Osteoblast (primary cell): ENCODE results near the gene SMAD3. TPM values are rescaled to one million over a fixed set of nuclear protein-coding genes. Genes with fewer than 3 reads are reported as not detected.

Source experiments
- DNase-seq: peaks from one replicate; pipeline ENCODE4 v3.0.0; 2011; ENCODE audit warnings: low spot score, mixed read lengths; ENCODE audit not compliant: insufficient read length; ENCODE audit errors: missing footprints
- H2AFZ ChIP-seq: 2 replicates; pipeline ENCODE4 v1.6.0; 2011; ENCODE audit warnings: mild to moderate bottlenecking, low read length
- H3K27ac ChIP-seq: 2 replicates; pipeline ENCODE4 v1.5.1; 2011; ENCODE audit warnings: mild to moderate bottlenecking, low read depth, low read length, moderate library complexity
- H3K27me3 ChIP-seq: 2 replicates; pipeline ENCODE4 v1.6.0; 2012; ENCODE audit warnings: mild to moderate bottlenecking, control low read depth, inconsistent platforms, low read length, moderate library complexity; ENCODE audit not compliant: insufficient read depth
- H3K36me3 ChIP-seq: 2 replicates; pipeline ENCODE4 v1.5.1; 2011; ENCODE audit warnings: mild to moderate bottlenecking, low read length, control low read depth, moderate library complexity; ENCODE audit not compliant: insufficient read depth
- H3K4me1 ChIP-seq: 2 replicates; pipeline ENCODE4 v1.5.1; 2011; ENCODE audit warnings: mild to moderate bottlenecking, low read length, control low read depth, moderate library complexity; ENCODE audit not compliant: insufficient read depth
- H3K4me2 ChIP-seq: 2 replicates; pipeline ENCODE4 v1.6.0; 2011; ENCODE audit warnings: mild to moderate bottlenecking, low read length; ENCODE audit not compliant: insufficient read depth
- H3K4me3 ChIP-seq: fragments of 200-600 bp; sonication (generic); 3 replicates; pipeline ENCODE4 v1.5.1; 2012; ENCODE audit warnings: mild to moderate bottlenecking, low read length, inconsistent platforms; ENCODE audit not compliant: insufficient read depth
- H3K79me2 ChIP-seq: 2 replicates; pipeline ENCODE4 v1.6.0; 2012; ENCODE audit warnings: mild to moderate bottlenecking, low read length, control low read depth, inconsistent platforms; ENCODE audit not compliant: insufficient read depth
- H3K9me3 ChIP-seq: 2 replicates; pipeline ENCODE4 v1.5.1; 2011; ENCODE audit warnings: low read depth, low read length, control low read depth
- H4K20me1 ChIP-seq: 2 replicates; pipeline ENCODE4 v1.6.0; 2012; ENCODE audit warnings: mild to moderate bottlenecking, low read length, control low read depth; ENCODE audit not compliant: insufficient read depth
- CTCF ChIP-seq: IDR thresholded peaks from 2 replicates; pipeline ENCODE4 v1.5.1; 2011; ENCODE audit warnings: mild to moderate bottlenecking, low read depth, low read length, moderate library complexity; ENCODE audit errors: extremely low read depth
- total RNA-seq: library from RNA; depleted of rRNA; stranded (reverse); fragments of >200 nt; gene quantifications from 2 replicates; pipeline ENCODE4 v1.2.3, GENCODE V29; 2012

SMAD3 gene
- total RNA-seq, 1 donor, result 60.1 TPM

DNA sequence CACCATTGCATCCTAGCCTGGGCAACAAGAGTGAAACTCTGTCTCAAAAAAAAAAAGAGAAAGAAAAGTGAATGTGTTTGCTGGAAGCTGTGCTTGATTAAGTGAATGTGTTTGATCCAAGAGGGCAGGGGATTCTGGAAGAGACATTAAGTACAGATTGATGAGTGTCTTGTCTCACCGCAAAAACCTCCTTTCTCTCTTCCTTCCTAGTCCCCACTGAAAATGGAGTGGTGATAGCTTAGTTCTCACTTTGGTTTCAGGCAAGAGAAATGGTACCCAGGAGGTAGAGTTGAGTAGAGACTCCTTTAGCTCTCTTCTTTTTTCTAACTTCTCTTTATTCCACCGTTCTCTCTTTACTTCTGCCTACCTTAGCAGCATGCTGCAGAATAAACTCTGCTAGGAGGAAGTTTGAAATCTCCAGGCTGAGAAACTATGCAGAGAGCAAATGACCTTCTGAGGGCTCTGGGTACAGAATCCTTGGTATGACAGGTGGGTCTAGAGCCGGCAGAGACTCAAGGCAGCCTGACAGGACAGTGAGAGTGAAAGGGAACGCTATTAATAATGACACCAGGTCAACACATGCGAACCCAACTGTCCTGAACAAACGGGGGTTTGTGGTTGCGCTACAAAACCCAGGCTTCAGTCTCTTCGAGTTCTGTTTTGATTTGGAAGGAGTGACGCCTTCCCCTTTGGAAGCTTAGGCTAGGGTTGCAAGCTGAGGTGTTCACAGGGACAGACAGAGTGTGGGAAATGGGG is 74.9 kb downstream of the SMAD3 start:
- H3K27ac ChIP-seq, result peak overlapping the region; percentile 100
- peaks cover 5% of the 10 kb centered on the region for H3K36me3 ChIP-seq
- H2AFZ ChIP-seq, result no peak overlapping the region
- DNase-seq, result no peak
- no peak overlapping the region for H3K4me3 ChIP-seq
- no peaks in the 10 kb centered on the region for H3K27me3 ChIP-seq
- TF ChIP-seq CTCF, result no peak
- no peaks in the 10 kb centered on the region for H3K9me3 ChIP-seq
- H3K4me2 ChIP-seq, result no peak overlapping the region
- H3K4me1 ChIP-seq, result peaks cover 90% of the 10 kb centered on the region
- no peaks in the 10 kb centered on the region for H4K20me1 ChIP-seq
- peaks cover 100% of the 10 kb centered on the region for H3K79me2 ChIP-seq

GRCh38 chr15:67142092-67142766 is 76.8 kb downstream of the SMAD3 start:
- peak overlapping the region; percentile 100 for H3K27ac ChIP-seq
- peak overlapping the region; percentile 14 for H3K4me2 ChIP-seq
- no peaks in the 10 kb centered on the region for H4K20me1 ChIP-seq
- H3K27me3 ChIP-seq, result no peaks in the 10 kb centered on the region
- no peak overlapping the region for H2AFZ ChIP-seq
- no peak for DNase-seq
- H3K79me2 ChIP-seq, result peaks cover 99% of the 10 kb centered on the region
- H3K36me3 ChIP-seq, result peaks cover 8% of the 10 kb centered on the region
- no peak overlapping the region for H3K4me3 ChIP-seq
- H3K9me3 ChIP-seq, result no peaks in the 10 kb centered on the region
- peak; percentile 4 for TF ChIP-seq CTCF
- H3K4me1 ChIP-seq, result peaks cover 95% of the 10 kb centered on the region

DNA sequence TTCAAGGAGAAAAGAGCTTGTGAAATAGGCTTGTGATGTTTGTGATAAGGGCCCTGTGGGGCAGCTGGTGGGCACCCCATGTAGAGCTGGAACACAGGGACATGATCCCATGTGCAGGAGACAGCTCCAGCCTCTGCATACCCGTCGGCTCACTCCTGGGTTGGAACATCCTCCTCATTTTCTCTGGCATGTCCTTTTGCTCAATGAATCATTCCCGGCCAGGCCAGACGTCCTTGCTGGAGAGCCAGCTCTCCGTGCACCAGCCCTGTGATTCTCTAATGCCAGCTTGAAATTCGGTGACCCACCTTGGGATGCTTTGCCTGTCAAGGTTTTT is 77.3 kb downstream of the SMAD3 start:
- Histone ChIP-seq H3K27me3 (no peaks in the 10 kb centered on the region), H3K4me1 (peaks cover 95% of the 10 kb centered on the region), H3K4me3 (no peak overlapping the region), H3K79me2 (peaks cover 99% of the 10 kb centered on the region), H3K4me2 (peak overlapping the region; percentile 14), H3K27ac (peak overlapping the region; percentile 100), H3K36me3 (peaks cover 8% of the 10 kb centered on the region), H4K20me1 (no peaks in the 10 kb centered on the region), H2AFZ (no peak overlapping the region), H3K9me3 (no peaks in the 10 kb centered on the region)
- no peak for TF ChIP-seq CTCF
- peak; percentile 92 for DNase-seq

DNA sequence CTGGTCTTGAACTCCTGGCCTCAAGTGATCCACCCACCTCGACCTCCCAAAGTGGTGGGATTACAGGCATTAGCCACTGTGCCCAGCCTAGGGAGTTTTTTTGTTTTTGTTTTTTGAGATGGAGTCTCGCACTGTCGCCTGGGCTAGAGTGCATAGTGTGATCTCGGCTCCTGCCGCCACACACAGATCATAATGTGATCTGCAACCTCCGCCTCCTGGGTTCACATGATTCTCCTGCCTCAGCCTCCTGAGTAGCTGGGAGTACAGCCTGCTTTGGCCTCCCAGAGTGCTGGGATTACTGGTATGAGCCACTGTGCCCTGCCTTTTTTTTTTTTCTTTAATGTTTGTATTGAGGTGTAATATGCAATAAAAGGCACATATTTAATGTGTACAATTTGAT is 78.2 kb downstream of the SMAD3 start:
- peak overlapping the region; percentile 100 for H3K27ac ChIP-seq
- H3K36me3 ChIP-seq, result peaks cover 8% of the 10 kb centered on the region
- TF ChIP-seq CTCF, result no peak
- H3K4me3 ChIP-seq, result no peak overlapping the region
- H3K79me2 ChIP-seq, result peaks cover 99% of the 10 kb centered on the region
- H3K4me2 ChIP-seq, result no peak overlapping the region
- no peaks in the 10 kb centered on the region for H4K20me1 ChIP-seq
- no peak overlapping the region for H2AFZ ChIP-seq
- H3K4me1 ChIP-seq, result peaks cover 96% of the 10 kb centered on the region
- no peak for DNase-seq
- no peaks in the 10 kb centered on the region for H3K27me3 ChIP-seq
- H3K9me3 ChIP-seq, result no peaks in the 10 kb centered on the region
